Spleen (tissue), 11 donors: ENCODE results near the gene FAM240A. TPM values are rescaled to one million over a fixed set of nuclear protein-coding genes. Genes with fewer than 3 reads are reported as not detected.
A peak's percentile ranks its signal among the peaks of the same experiment; 100 is the strongest.

Experiments
- DNase-seq: peaks from one replicate; pipeline ENCODE4 v3.0.0-alpha.2; 2020
- H3K27ac ChIP-seq, 8 donors: fragments of 200-600 bp; sonication (generic) in 7 of 8; 1 replicate in 4 of 8; 2 replicates in 4 of 8; pipeline versions ENCODE4 v1.5.0 to v1.8.0; 2016 to 2021; ENCODE audit warnings: inconsistent platforms in 4 of 8, mild to moderate bottlenecking in 4 of 8, moderate library complexity in 1 of 8
- H3K27me3 ChIP-seq, 7 donors: fragments of 200-600 bp; sonication (generic) in 6 of 7; replicated peaks in 1 of 7; 1 replicate in 4 of 7; 2 replicates in 3 of 7; pipeline versions ENCODE4 v1.5.0 to v1.8.0; 2016 to 2021; ENCODE audit warnings: inconsistent platforms in 3 of 7, mild to moderate bottlenecking in 1 of 7
- H3K36me3 ChIP-seq, 6 donors: fragments of 200-600 bp; sonication (generic) in 5 of 6; 1 replicate in 4 of 6; 2 replicates in 2 of 6; pipeline versions ENCODE4 v1.5.0 to v1.8.0; 2016 to 2021; ENCODE audit warnings: inconsistent platforms in 2 of 6
- H3K4me1 ChIP-seq, 6 donors: fragments of 200-600 bp; sonication (generic) in 5 of 6; 1 replicate in 3 of 6; 2 replicates in 3 of 6; pipeline versions ENCODE4 v1.5.0 to v1.8.0; 2016 to 2021; ENCODE audit warnings: inconsistent platforms in 3 of 6
- H3K4me3 ChIP-seq, 8 donors: fragments of 200-600 bp; sonication (generic) in 7 of 8; 1 replicate in 4 of 8; 2 replicates in 4 of 8; pipeline versions ENCODE4 v1.5.0 to v1.8.0; 2016 to 2021; ENCODE audit warnings: inconsistent platforms in 4 of 8, mild to moderate bottlenecking in 4 of 8, moderate library complexity in 2 of 8
- H3K9me3 ChIP-seq, 8 donors: fragments of 200-600 bp; sonication (generic) in 7 of 8; 1 replicate in 4 of 8; 2 replicates in 4 of 8; pipeline versions ENCODE4 v1.5.0 to v1.8.0; 2016 to 2021; ENCODE audit warnings: inconsistent platforms in 4 of 8
- CTCF ChIP-seq, 11 experiments: fragments of 200-600 bp in 7 of 11; fragments of 450-650 bp in 4 of 11; sonication (generic) in 4 of 11; IDR thresholded peaks in 8 of 11; conservative IDR thresholded peaks in 3 of 11; 1 replicate in 7 of 11; 2 replicates in 4 of 11; pipeline versions ENCODE4 v1.4.0 to v1.8.0; 2016 to 2021; ENCODE audit warnings: antibody characterized with exemption in 11 of 11, inconsistent platforms in 4 of 11, mild to moderate bottlenecking in 1 of 11
- POLR2A ChIP-seq, 3 donors: fragments of 450-650 bp; IDR thresholded peaks; one replicate each; pipeline ENCODE4 v1.5.1; 2017; ENCODE audit warnings: antibody characterized with exemption in 3 of 3, mild to moderate bottlenecking in 1 of 3
- POLR2AphosphoS5 ChIP-seq, 3 donors: sonication (generic); formaldehyde crosslinking; IDR thresholded peaks; one replicate each; pipeline ENCODE4 v1.5.1; 2017; ENCODE audit warnings: antibody characterized with exemption in 3 of 3
- WGBS, 5 donors: extraction: QIAGEN DNeasy Blood & Tissue Kit in 3 of 5; methylation state at CpG; one replicate each; pipeline versions ENCODE4 v1.1.5 to v1.1.7; 2013 to 2018; 5-methylcytosine and 5-hydroxymethylcytosine counted together
- intact Hi-C: fragments of 100-400 bp; cut with DNase I; formaldehyde crosslinking; loops from one replicate; pipeline ENCODE4 v1.15.0; 2023; ENCODE audit warnings: low total_unique reads
- polyA plus RNA-seq, 3 donors: library from polyadenylated mRNA; stranded (reverse); fragments of 200-250 nt; gene quantifications; one replicate each; pipeline ENCODE4 v1.2.1, GENCODE V29; 2013
- total RNA-seq, 7 donors: library from RNA; depleted of rRNA in 3 of 7; stranded (reverse); fragments of >200 nt in 3 of 7; fragmentation: NEBNext Ultra II Directional in 4 of 7; extraction: Animal tissue kit (Norgen Biotek cat#: 25700) in 4 of 7; gene quantifications; one replicate each; pipeline versions ENCODE4 v1.1.0 to v1.2.1, GENCODE V29; 2016 to 2021
- donor health status: healthy with polysubstance abuse.
- donor health status: DM: no; HTN: no; CAD: no; lungs with moderate emphysema.
- donor health status: DM: no; HTN: no; CAD: no.
- donor health status: Bipolar disorder and iron deficiency.
- donor health status: healthy.
- donor health status: DM: no; HTN: no; CAD: no.
- donor health status: DM: yes; HTN: yes; CAD: no.

The FAM240A gene
- total and polyA plus RNA-seq, 10 donors: 0.13 TPM; not detected in 9

- Histone ChIP-seq H3K4me1 (peaks cover 8 to 37% (median 18%) of the 10 kb centered on the region in 6 donors), H3K36me3 (no peaks in the 10 kb centered on the region), H3K27ac (peak overlapping the region in 1 of 8 donors; percentile 82), H3K27me3 (no peaks in the 10 kb centered on the region), H3K4me3 (no peak overlapping the region), H3K9me3 (no peaks in the 10 kb centered on the region)
- DNase-seq: no peak
- intact Hi-C loops: no loop called here
- TF ChIP-seq CTCF (IDR thresholded peaks at IDR 0.05 in 8 of 11, conservative IDR thresholded peaks at IDR 0.05 in 3 of 11) (no peak), POLR2A (IDR thresholded peaks at IDR 0.05) (no peak), POLR2AphosphoS5 (IDR thresholded peaks at IDR 0.05) (no peak)
- 86 to 100% (median 87%) methylated on average over 1 of the region's 1 CpG for WGBS, 5 donors
Measured at GRCh38 chr3:46627078-46627477, 14.8 kb downstream of the FAM240A start.

GRCh38 chr3:46628901-46629369 is 16.6 kb downstream of the FAM240A start:
- H3K4me3 ChIP-seq: no peak overlapping the region
- H3K4me1 ChIP-seq: peaks cover 9 to 48% (median 23%) of the 10 kb centered on the region in 6 donors
- TF ChIP-seq CTCF (IDR thresholded peaks at IDR 0.05 in 8 of 11, conservative IDR thresholded peaks at IDR 0.05 in 3 of 11) (no peak), POLR2AphosphoS5 (IDR thresholded peaks at IDR 0.05) (peak; percentile 37 to 71 (median 62)), POLR2A (IDR thresholded peaks at IDR 0.05) (no peak)
- no peaks in the 10 kb centered on the region for H3K9me3 ChIP-seq
- H3K27me3 ChIP-seq: no peaks in the 10 kb centered on the region
- DNase-seq: no peak
- H3K27ac ChIP-seq: peak overlapping the region; percentile 55 to 87 (median 81)
- intact Hi-C loops: no loop called here
- no peaks in the 10 kb centered on the region for H3K36me3 ChIP-seq
- WGBS, 5 donors: 52 to 83% (median 65%) methylated on average over 10 of the region's 10 CpGs

GRCh38 chr3:46629551-46630517 is 17.5 kb downstream of the FAM240A start:
- Histone ChIP-seq H3K4me3 (peak overlapping the region in 5 of 8 donors; percentile 2 to 62 (median 14)), H3K9me3 (no peaks in the 10 kb centered on the region), H3K27ac (peak overlapping the region; percentile 58 to 87 (median 81)), H3K4me1 (peaks cover 9 to 56% (median 27%) of the 10 kb centered on the region in 6 donors), H3K36me3 (no peaks in the 10 kb centered on the region), H3K27me3 (no peaks in the 10 kb centered on the region)
- WGBS, 5 donors: 9 to 18% (median 13%) methylated on average over 21 to 36 of the region's 36 CpGs
- TF ChIP-seq POLR2AphosphoS5 (IDR thresholded peaks at IDR 0.05): peak; percentile 35 to 78 (median 68)
- TF ChIP-seq POLR2A (IDR thresholded peaks at IDR 0.05): no peak
- TF ChIP-seq CTCF (IDR thresholded peaks at IDR 0.05 in 8 of 11, conservative IDR thresholded peaks at IDR 0.05 in 3 of 11): peak; percentile 84 to 98 (median 96)
- intact Hi-C loops: loop anchor here (2.0 kb wide), 1 partner anchor 141 kb away; no protein-coding TSS in a partner anchor
- DNase-seq: peak; percentile 94

GRCh38 chr3:46632792-46633191 is 20.5 kb downstream of the FAM240A start:
- intact Hi-C loops: no loop called here
- Histone ChIP-seq H3K36me3 (no peaks in the 10 kb centered on the region), H3K4me3 (no peak overlapping the region), H3K9me3 (no peaks in the 10 kb centered on the region), H3K27ac (no peak overlapping the region), H3K27me3 (no peaks in the 10 kb centered on the region), H3K4me1 (peaks cover 9 to 55% (median 29%) of the 10 kb centered on the region in 6 donors)
- TF ChIP-seq POLR2A (IDR thresholded peaks at IDR 0.05): no peak
- TF ChIP-seq CTCF (IDR thresholded peaks at IDR 0.05 in 8 of 11, conservative IDR thresholded peaks at IDR 0.05 in 3 of 11): peak in 6 of 11 experiments; percentile 8 to 29 (median 16)
- peak in 1 of 3 donors; percentile 13 for TF ChIP-seq POLR2AphosphoS5 (IDR thresholded peaks at IDR 0.05)
- WGBS, 5 donors: 66 to 86% (median 79%) methylated on average over 1 of the region's 1 CpG
- no peak for DNase-seq
